Hypothalamus (tissue), 51 donors: Measurements from ENCODE around the gene SIRPB2.
A peak's percentile ranks its signal among the peaks of the same experiment; 100 is the strongest.

Experiments
- DNase-seq, 51 donors: peaks; one replicate each; lab custom pipeline; 2025; lab: John Stamatoyannopoulos, UW

The SIRPB2 gene

DNA sequence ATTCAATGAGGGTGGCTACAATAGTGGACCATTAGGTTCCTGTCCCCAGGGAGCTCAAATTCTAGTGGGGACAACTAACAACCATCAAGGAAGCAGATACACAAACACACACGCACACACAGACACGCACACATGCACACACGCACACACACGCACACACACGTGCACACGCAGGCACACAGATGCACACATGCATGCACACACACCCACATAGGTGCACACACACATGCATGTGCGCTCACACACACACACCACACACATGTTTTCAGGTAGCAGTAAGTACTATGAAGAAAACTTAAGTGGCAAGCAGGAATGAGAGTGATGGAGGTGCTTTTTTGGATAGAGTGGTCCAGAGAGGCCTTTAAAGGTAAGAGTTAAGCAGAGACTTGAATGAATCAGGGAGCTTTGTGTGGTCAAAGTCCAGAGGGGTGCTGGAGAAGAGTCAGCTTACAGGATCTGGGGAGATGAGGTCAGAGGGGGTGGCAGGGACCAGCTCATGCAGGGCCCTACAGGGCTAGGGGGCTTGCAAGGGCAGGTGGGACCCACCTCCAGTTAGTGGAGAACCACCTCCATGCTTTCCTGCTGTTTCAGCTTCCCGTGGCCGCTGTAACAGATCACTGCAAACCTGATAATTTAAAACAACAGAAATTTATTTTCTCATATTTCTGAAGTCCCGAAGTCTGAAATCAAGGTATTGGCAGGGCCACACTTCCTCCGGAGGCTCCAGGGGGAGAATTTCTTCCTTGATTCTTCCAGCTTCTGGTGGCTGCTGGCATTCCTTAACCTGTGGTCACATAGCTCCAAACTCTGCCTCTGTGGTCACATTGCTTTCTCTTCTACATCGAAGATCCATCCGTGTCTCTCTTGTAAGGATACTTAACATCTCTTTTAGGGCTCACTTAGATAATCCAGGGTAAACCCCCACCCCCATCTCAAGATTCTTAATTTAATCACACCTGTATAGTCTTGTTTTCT is 17.7 kb downstream of the SIRPB2 start:
- DNase-seq: no peak

DNA sequence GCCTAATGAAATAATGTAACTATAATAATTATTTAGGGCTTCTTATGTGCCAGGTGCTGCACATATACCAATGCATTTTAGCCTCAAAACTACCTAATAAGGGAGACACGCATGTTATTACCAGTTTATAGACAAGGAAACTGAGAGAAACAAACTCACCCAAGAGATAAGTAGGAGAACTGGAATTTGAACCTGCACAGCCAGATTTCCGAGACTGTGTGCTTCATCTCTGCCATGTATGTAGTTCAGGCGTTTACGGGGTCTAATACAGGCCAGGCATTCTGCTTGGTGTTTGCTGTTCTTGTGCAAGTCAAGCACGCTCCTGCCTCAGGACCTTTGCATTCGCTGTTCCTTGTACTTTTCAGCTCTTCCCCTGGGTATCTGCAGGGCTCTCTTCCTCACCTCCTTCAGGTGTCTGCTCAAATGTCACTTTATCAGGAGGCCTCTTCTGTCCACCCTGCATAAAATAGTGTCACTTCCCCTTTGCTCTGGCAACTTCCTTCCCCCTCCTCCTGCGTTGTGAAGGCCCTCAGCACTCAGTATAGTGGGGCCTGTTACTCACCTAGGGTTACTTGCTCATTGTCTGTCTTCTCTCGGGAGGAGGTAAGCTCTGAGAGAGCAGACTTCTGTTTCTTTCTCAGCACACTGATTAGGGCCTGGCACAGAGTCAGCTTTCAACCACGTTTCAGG is 18.5 kb downstream of the SIRPB2 start:
- DNase-seq: no peak

DNA sequence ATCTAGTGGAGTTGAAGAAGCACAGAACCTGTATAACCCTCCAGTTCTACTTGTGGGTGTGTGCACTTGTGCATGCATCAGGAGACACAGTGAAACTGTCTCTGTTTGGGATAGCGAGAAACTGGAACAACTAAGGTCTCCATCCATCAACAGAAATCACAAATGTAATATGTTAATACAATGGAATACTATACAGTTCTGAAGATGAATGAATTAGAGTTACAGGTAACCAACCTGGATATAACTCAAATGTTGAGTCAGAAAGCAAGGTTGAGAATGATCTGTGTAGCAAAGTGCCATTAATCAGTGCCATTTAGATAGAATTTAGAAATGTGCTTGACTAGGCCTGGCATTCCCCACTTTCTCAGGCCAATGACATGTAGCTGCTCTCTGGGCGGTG is 20.0 kb downstream of the SIRPB2 start:
- DNase-seq: no peak

DNA sequence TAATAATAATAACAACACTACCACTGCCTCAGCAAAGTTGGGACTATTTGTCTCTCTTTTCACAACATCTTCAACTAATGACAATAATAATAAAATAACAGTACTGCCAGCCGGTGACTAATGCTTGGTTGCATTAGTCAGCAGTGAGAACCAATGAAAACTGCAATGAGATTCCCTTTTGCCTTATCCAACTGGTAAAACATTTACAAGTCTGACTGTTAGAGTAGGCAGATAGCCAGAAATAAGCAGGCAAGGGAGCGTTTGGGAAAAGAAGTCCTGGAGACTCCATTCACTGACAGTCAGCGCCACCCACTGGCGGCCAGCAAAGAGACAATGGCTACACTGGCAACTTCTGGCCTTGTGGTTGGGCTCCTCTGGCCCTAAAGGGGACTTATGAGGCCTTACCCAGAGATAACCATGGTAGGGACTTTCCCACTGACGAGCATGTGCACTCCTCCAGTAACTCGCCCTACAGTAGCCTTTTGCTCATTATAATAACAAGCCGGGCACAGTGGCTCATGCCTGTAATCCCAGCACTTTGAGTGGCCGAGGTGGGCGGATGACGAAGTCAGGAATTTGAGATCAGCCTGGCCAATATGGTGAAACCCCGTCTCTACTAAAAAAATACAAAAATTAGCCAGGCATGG is 21.2 kb downstream of the SIRPB2 start:
- peak in 36 of 51 donors; percentile 2 to 67 (median 32) for DNase-seq

DNA sequence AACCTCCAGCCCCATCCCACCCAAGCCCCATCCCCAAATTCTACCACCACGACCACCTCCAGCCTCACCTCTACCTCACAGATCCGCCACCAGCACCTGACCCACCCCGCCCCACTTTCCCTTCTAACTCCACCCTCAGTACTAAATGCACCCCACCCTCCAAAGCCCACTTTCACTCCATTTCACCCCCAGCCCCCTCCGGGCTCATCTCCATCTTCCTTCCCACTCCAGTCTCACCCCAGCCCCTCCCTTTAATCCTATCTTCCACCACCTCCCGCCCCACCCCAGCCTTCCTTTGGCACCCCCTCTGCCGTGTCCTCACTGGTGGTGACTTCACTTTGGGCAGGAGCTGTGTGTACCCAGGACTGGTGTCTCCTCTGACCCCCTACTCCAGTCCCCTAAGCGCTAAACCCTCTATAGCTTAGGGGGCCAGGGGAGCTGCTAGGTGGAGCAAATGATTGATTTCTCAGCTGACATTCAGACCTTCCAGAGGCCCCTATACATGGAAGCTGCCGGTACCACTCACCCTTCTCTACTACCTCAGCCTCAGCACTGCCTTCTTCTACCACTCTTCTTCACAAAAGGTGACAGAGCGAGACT is 21.8 kb downstream of the SIRPB2 start:
- no peak for DNase-seq

DNA sequence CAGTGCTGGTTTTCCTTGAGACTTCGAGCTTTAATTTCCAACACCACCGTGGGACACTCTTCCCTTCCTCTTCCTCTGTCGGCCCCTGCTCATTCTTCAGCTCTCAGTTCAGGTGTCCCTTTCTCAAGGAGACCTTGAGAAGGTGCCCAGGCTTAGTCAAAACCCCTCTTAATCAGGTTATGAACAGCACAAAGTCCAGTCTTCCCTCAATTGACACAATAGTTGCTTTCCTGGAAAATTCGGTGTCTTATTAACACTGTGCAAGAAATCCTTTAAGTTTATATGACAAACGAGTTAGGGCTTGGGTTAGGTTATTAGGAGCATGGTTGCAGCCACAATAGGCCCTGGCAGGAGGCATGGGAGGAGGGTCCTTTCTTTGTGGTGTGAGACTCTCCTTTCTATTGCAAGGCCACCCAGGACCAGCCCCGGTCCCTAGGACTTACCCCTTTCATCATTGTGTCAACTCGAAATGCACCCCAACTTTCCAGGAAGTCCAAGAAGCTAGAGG is 23.0 kb downstream of the SIRPB2 start:
- DNase-seq: no peak

DNA sequence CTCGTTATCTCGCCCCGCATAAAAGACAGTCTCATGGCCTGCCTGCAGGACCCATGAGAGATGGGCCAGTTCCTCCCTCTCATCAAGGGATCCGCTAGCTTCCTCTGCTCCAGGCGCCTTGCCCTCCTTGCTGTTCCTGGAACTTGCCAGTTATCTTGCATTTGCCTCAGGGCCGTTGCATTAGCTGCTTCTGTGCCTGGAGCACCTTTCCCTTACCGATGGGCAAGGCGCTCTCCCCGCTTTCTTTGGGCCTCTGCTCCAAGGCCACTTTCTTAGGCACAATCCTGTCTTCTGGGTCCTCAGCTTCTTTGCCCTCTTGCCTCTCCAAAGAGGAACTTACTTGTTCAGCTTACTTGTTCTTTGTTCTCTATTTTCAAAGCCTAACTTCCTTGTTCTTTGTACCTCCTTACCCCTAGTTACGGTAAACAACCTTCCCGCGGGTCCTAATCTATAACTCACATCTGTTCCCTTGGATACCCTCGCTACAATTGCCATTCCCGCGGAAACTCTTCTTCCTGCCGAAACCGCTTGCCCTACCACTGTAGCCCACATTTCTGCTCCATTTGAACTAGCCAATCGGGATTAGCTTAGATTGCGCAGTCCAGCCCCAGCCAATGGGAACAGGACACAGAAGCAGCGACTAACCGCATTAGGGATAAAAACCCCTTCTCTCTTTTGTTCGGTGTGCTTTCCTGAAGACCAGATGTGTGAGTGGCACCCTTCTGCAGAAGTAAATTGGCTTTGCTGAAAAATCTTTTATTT is 23.7 kb downstream of the SIRPB2 start:
- DNase-seq: peak in 9 of 51 donors; percentile 3 to 49 (median 13)

DNA sequence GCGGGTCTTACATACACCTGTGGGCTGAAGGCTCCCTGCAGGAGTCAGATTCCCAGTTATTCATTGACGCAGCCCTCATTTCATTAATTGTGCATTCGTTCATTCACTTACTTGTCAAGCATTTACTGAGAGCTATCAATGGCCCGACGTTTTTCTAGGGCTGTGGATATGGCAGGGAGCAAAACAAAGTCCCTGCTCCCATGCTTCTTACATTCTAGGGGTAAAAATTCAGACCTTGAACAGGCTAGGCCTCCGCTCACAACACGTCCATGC is 24.2 kb downstream of the SIRPB2 start:
- no peak for DNase-seq

DNA sequence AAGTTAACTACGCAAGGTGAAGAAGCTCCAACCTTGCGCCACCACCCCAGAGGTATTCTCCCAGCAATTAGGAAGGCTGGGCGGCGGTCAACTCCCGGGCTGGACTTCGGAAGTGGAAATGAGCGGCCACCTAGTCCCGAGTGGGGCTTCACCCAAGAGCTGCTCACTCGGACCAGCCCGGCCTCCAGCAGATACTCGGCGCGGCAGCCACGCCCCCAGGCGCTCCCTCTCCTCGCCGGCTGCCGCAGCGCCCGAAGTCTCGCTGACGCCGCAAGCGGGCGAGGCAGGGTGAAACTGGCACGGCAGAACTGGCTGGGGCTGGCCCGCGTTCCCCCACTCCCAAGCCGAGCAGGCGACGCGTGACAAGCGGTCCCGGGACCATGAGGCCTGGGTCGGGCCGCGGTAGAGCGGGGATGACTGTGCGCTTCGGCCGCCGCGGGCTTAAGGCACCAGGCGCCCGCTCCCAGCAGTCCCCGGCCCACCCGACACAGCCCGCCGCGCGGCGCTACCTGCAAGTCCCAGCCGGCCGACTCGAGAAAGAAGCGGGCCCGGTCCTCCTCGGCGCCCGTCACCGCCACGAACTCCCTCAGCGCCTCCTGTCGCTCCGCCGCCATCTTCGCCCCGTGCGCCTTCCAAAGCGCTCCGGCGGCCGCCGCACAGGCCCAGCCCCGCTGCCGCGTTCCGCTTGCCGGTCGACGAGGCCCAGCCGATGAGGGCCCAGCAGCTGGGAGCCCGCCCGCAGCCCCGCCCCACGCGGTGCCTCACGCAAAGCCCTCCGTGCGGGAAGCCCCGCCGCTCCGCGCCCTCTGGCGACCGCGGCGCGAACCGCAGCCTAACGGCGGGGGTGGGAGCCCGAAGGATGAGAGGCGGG is 24.8 kb downstream of the SIRPB2 start, which contains the start of gene NSFL1C:
Gene NSFL1C, minus strand, starts transcription at position 639 of the 871 bp plus-strand sequence. Its CDS starts 25 bp downstream, at position 614.
- peak; percentile 46 to 98 (median 89) for DNase-seq

DNA sequence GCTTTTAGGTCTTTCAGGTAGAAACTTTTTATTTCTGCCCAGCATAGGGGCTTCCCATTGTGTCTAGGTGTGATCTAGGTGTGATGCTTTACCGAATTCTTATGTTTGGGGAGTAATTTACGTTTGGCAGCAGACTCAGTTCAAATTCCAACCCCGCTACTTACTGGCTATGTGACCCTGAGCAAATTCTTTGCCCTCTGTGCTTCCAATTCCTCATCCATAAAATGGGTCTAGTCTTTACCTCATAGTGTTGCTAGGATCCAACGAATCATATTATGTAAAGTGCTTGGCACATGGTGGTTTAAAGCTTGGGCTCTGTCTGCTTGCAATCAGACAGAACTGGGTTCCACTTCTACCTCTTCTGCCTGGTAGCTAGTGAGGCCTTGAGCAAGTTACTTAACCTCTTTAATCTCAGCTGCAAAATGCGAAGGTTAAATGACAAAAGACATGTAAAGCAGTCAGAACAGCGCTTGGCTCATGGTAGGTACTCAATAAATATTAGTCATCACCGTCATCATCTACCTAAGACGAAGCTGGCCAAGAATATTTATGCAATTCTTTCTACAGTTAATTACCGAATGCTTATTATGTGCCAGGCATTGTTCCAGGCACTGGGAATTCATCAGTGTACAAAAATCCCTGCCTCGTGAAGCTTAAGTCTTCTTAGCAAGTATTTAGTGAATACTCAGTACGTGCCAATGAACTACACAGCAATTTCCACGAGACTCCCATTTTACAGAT is 25.6 kb downstream of the SIRPB2 start:
- no peak for DNase-seq

DNA sequence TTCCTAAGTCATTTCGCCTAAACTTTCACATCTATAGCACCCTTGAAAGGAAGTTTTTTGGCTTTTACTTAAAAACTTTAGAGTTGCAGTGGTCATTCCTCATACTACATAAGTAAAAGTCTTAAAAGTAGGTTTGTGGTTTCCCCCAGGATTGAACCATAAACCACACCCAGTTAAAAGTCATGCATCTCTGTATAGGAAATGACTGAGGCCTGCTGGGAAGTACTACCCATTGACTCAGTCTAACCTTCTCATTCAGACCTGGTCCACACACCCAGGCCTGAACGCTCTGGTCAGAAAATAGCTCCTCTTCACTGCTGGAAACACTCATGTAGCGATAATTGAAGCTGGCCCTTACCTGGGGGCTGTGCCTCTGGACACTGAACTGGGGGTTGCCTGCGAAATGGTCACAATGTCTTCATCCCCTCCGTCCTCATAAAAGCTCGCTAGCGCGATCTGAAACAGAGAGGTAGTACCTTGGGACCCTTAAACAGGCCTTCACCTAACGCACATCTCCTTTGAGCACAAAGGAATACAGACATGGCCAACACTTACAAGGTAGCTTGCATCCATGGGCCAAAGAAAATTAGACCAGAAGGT is 27.1 kb downstream of the SIRPB2 start:
- no peak for DNase-seq

DNA sequence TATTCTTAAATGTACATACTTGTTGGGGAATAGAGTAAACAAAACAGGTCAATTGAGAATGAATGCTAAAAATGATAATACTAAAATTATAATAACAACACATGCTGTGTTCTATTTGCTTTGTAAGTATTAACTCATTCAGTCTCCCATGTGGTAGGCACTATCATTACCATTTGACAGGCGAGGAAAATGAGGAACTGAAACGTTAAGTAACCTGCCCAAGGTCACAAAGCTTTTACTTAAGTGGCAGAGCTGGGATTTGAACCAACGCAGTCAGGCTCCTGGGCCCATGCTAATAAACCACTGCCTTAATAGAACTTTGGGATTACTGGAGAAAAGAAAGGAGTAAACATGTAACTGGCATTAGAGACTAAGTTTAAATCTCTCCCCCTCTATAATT is 28.4 kb downstream of the SIRPB2 start:
- no peak for DNase-seq

DNA sequence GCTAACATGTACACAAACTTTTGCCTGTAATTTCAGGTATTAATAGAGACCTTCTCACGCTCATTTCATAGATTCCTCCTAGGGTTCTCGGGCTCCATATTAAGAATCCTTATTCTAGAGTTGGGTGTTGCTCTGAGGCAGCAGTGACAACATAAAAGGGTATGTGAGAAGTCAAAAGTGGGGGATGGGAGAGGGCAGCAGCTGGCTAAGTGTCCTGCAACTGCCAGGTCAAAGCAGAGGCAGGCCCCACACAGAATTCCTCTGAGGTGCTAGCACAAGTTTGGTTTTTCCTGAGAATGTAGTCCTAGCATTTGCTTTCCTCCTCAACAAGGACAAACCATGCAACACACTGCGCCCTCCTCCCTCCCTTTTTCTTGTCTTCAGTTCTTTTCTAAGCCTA is 29.2 kb downstream of the SIRPB2 start:
- DNase-seq: no peak

DNA sequence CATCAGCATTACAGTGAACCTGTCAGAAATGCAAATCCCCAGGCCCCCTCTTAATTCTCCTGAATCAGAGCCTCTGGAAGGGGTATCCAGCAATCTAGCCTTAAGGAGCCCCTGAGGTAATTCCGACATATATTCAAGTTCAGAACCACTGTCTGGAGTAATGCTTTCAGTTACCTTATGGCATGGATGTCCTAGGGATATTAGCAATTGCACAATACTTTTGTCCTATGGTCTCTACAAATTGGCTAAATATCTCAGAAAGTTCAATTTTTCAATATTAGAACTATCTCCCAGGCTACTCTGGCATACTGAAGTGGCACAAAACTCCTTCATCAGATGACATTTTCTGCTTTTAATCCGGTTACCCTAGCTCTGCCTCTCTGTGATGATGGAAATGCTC is 30.9 kb downstream of the SIRPB2 start:
- no peak for DNase-seq

DNA sequence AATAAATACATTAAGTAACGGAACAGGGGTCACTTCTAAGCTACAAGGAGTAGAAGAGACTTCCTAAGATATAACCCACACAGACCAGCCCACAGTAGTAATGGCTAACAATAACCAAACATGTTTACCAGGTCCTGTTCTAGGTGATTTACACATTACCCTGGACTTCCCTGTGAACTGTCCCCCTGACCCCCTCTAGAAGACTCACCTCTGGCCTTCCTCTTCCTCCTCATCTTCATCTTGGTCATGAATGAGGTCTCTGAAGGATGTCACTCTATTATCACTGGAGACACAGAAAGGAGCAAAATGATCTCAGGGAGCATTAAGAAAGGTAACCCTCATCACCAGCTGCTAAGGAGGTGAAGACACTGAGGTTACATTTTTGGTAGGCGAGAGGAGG is 33.2 kb downstream of the SIRPB2 start:
- DNase-seq: no peak

DNA sequence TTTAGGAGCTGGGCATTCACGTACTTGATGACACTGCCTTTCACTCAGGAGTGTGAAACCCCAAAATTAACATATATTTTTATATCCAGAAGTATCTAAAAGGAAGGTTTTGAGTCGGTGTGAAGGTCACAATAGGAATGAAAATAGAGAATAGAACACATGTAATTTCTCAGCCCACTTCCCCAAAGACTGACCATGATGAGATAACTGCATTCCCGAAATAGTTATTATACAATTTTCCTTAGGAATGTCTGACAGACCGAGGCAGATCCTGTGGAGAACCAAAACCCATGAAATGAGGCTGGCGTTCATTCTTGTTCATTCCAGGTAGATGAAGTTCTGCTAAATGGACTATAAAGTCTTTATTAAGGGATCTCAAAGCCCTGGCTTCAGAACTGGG is 34.9 kb downstream of the SIRPB2 start:
- DNase-seq: no peak

DNA sequence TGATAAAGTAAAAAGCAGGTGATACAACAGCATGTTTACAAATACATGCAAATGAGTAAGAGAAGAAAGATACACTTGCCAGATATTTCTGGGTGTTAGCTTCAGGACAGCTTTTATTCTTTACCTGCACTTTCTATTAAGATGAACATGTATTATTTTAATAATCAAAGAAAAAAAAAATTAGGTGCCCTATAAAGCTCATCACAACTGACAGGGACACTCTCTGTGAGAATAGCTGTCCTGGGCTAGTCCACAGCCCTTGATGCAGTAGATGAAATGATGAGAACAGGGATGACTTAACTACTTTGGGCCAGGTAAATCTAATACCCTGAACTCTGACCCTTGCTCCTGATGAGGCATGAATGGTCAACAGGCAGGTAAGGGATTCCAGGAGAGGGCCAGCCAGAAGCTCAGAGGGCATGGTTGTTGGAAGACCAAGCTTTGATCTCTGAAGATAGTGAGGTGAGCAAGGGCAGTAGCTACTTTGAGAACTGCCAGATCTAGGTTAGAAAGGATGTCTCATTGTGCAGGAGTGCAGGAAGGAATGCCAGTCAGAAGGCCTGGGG is 40.2 kb downstream of the SIRPB2 start:
- no peak for DNase-seq

DNA sequence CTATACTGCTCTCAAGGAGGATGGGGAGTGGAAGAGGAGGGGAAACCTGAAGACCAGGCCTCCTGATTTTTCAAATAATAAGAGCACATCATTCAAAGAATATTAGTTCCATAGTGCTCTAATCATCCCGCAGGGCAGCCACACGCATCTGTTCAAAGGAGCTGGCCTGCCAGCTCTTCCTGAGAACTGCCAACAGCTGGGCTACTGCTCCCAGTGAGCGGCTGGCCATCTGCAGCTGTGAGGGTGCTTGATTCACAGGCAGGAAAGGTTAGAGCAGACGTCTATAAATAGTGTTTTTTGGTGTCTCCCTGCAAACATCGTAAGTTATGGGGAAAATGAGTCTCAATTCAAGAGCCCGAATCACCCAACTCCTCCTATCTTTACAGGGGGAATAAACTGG is 41.9 kb downstream of the SIRPB2 start:
- no peak for DNase-seq
